ENCODE data around the gene PPP1R9A.
"Not testable (repeated sequence)": the region's sequence is repeated elsewhere in the genome, so short reads cannot be mapped to it uniquely, and the experiment has no call there.

Gene PPP1R9A

GRCh38 chr7:95001258-95001657 lies 93.9 kb downstream of the PPP1R9A start:
- TF ChIP-seq CTCF (conservative IDR thresholded peaks at IDR 0.05; ENCODE audit: control insufficient read depth, insufficient read depth, low read depth, low read length): no peak
- no peak for DNase-seq (ENCODE audit: low read depth)
- no peak overlapping the region for H3K4me3 ChIP-seq (ENCODE audit: control insufficient read depth, low read depth, low read length)

DNA sequence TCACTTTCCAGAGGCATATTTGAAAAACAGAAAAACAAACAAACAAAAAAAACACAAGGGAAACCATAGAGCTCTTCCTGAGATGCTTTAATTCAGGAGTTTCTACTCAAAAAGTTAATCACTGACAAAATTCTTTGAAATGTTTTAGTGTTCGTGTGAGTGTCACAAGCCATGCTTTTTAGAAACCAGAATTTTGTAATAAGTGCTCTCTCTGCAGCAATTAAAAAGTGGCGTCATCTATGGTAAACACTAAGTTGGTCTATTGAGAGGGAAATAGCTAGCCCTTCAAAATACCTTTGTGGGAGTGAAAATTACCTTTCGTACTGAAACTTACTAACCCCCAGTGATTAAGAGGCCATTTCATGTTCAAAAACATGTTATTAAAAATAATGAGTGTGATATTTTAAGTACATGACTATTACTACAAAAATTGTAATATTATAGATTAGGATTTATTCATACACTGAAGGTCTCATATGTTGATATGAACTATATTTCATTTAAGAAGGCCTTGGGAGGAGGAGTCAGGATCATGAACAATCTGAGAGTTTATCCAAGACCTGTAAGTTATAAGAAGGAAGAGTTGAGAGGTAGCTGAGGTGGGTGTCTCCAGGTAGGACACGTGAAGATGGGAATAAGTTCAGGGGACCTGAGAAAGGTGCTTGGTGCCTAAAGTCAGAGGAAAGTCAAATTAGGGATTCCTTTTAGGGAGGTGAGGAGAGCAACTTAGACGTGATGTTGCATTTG lies 94.6 kb downstream of the PPP1R9A start:
- TF ChIP-seq CTCF (conservative IDR thresholded peaks at IDR 0.05; ENCODE audit: control insufficient read depth, insufficient read depth, low read depth, low read length): no peak
- DNase-seq (ENCODE audit: low read depth): no peak
- no peak overlapping the region for H3K4me3 ChIP-seq (ENCODE audit: control insufficient read depth, low read depth, low read length)

- TF ChIP-seq CTCF (conservative IDR thresholded peaks at IDR 0.05; ENCODE audit: control insufficient read depth, insufficient read depth, low read depth, low read length): no peak
- no peak overlapping the region for H3K4me3 ChIP-seq (ENCODE audit: control insufficient read depth, low read depth, low read length)
- no peak for DNase-seq (ENCODE audit: low read depth)
These were observed 95.4 kb downstream of the PPP1R9A start for GRCh38 chr7:95002775-95003174.

- H3K4me3 ChIP-seq (ENCODE audit: control insufficient read depth, low read depth, low read length): no peak overlapping the region
- no peak for TF ChIP-seq CTCF (conservative IDR thresholded peaks at IDR 0.05; ENCODE audit: control insufficient read depth, insufficient read depth, low read depth, low read length)
- DNase-seq (ENCODE audit: low read depth): no peak
These were observed 97.3 kb downstream of the PPP1R9A start for GRCh38 chr7:95004618-95005247.

- no peak overlapping the region for H3K4me3 ChIP-seq (ENCODE audit: control insufficient read depth, low read depth, low read length)
- TF ChIP-seq CTCF (conservative IDR thresholded peaks at IDR 0.05; ENCODE audit: control insufficient read depth, insufficient read depth, low read depth, low read length): no peak
- no peak for DNase-seq (ENCODE audit: low read depth)
These were observed 98.6 kb downstream of the PPP1R9A start for GRCh38 chr7:95006010-95006409.

GRCh38 chr7:95008773-95009172 lies 101.4 kb downstream of the PPP1R9A start:
- not testable (repeated sequence) for H3K4me3 ChIP-seq (ENCODE audit: control insufficient read depth, low read depth, low read length); DNase-seq (ENCODE audit: low read depth)

- TF ChIP-seq CTCF (conservative IDR thresholded peaks at IDR 0.05; ENCODE audit: control insufficient read depth, insufficient read depth, low read depth, low read length): no peak
- peak; percentile 75 for DNase-seq (ENCODE audit: low read depth)
- no peak overlapping the region for H3K4me3 ChIP-seq (ENCODE audit: control insufficient read depth, low read depth, low read length)
These were observed 103.9 kb downstream of the PPP1R9A start for GRCh38 chr7:95011146-95011928.
